Panc1 (cell line): ENCODE data around the gene ZNF474.

Experiments used
- POLR2AphosphoS5 ChIP-seq: IDR thresholded peaks from 2 replicates; pipeline ENCODE4 v1.6.1; 2012; ENCODE audit warnings: mild to moderate bottlenecking, low read depth, low read length, moderate library complexity
- SIN3A ChIP-seq: IDR thresholded peaks from 2 replicates; pipeline ENCODE4 v1.6.1; 2012; ENCODE audit warnings: low read depth, mild to moderate bottlenecking, low read length, moderate library complexity, borderline replicate concordance; ENCODE audit not compliant: insufficient read depth
- TF ChIP-seq, protein P1 (sequence below): fragments of 450-650 bp; IDR thresholded peaks from 2 replicates; pipeline ENCODE4 v1.5.1; 2017; ENCODE audit warnings: mild to moderate bottlenecking
- TF ChIP-seq, protein P2 (sequence below), 2 experiments: IDR thresholded peaks; 2 replicates each; pipeline ENCODE4 v1.6.1; 2011 to 2012; ENCODE audit warnings: low read depth in 2 of 2, control low read depth in 1 of 2, low read length in 1 of 2, mild to moderate bottlenecking in 1 of 2, moderate library complexity in 1 of 2; ENCODE audit not compliant: insufficient read depth in 1 of 2

DNA sequence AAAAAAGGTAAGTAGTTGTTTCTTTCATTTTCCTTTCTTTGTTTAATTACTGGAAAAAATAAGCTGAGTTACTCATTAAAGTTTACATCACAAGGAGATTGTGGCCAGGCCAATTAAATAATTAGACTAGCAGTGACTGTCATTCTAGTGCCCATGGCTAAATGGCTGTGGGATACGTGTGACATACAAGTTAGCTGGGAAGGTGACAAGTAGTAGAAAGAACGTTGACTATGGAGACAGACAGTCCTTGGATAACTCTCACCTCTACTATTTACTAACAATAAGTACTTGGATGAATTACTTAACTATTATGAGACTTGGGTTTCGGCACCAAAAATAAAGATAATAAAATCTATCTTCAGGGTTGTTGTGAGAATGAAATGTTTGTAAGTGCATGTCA lies 44.3 kb upstream of the ZNF474 start:
- TF ChIP-seq, protein P1, sequence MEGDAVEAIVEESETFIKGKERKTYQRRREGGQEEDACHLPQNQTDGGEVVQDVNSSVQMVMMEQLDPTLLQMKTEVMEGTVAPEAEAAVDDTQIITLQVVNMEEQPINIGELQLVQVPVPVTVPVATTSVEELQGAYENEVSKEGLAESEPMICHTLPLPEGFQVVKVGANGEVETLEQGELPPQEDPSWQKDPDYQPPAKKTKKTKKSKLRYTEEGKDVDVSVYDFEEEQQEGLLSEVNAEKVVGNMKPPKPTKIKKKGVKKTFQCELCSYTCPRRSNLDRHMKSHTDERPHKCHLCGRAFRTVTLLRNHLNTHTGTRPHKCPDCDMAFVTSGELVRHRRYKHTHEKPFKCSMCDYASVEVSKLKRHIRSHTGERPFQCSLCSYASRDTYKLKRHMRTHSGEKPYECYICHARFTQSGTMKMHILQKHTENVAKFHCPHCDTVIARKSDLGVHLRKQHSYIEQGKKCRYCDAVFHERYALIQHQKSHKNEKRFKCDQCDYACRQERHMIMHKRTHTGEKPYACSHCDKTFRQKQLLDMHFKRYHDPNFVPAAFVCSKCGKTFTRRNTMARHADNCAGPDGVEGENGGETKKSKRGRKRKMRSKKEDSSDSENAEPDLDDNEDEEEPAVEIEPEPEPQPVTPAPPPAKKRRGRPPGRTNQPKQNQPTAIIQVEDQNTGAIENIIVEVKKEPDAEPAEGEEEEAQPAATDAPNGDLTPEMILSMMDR: no peak
- no peak for TF ChIP-seq POLR2AphosphoS5
- TF ChIP-seq, protein P2, sequence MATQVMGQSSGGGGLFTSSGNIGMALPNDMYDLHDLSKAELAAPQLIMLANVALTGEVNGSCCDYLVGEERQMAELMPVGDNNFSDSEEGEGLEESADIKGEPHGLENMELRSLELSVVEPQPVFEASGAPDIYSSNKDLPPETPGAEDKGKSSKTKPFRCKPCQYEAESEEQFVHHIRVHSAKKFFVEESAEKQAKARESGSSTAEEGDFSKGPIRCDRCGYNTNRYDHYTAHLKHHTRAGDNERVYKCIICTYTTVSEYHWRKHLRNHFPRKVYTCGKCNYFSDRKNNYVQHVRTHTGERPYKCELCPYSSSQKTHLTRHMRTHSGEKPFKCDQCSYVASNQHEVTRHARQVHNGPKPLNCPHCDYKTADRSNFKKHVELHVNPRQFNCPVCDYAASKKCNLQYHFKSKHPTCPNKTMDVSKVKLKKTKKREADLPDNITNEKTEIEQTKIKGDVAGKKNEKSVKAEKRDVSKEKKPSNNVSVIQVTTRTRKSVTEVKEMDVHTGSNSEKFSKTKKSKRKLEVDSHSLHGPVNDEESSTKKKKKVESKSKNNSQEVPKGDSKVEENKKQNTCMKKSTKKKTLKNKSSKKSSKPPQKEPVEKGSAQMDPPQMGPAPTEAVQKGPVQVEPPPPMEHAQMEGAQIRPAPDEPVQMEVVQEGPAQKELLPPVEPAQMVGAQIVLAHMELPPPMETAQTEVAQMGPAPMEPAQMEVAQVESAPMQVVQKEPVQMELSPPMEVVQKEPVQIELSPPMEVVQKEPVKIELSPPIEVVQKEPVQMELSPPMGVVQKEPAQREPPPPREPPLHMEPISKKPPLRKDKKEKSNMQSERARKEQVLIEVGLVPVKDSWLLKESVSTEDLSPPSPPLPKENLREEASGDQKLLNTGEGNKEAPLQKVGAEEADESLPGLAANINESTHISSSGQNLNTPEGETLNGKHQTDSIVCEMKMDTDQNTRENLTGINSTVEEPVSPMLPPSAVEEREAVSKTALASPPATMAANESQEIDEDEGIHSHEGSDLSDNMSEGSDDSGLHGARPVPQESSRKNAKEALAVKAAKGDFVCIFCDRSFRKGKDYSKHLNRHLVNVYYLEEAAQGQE (IDR thresholded peaks at IDR 0.05; ENCODE audit: insufficient read depth in 1 of 2, low read depth in 2 of 2, low read length in 1 of 2): no peak
- no peak for TF ChIP-seq SIN3A
